Endothelial cell of umbilical vein (primary cell): ENCODE data around the gene SYNE1. TPM values are rescaled to one million over a fixed set of nuclear protein-coding genes. Genes with fewer than 3 reads are reported as not detected.
A peak's percentile ranks its signal among the peaks of the same experiment; 100 is the strongest.

Source experiments
- BruUV-seq: library from RNA; stranded (reverse); fragments of 400-500 nt; replicated peaks from 2 replicates; lab custom pipeline; 2021; lab: Mats Ljungman, UMichigan
- CTCF ChIA-PET: fragments of 300-600, 350-600 bp; sonication (Branson Sonifier 250); formaldehyde crosslinking; loops from one replicate; lab custom pipeline; 2021; ENCODE audit warnings: antibody characterized with exemption, inconsistent platforms; lab: Charles Lee
- POLR2A ChIA-PET: fragments of 300-600, 350-600 bp; sonication (Branson Sonifier 250); formaldehyde crosslinking; loops from one replicate; lab custom pipeline; 2021; ENCODE audit warnings: antibody characterized with exemption, inconsistent platforms; lab: Charles Lee
- DNase-seq: peaks from one replicate; pipeline ENCODE4 v3.0.0-alpha.2; 2011; ENCODE audit warnings: low read depth, low spot score
- FAIRE-seq: peaks from 2 replicates; lab custom pipeline; 2011; peaks lifted over from hg19 to GRCh38; lab: Jason Lieb, UNC
- H2AFZ ChIP-seq: 2 replicates; pipeline ENCODE4 v1.6.0; 2012; ENCODE audit warnings: low read depth, low read length, control low read depth, inconsistent platforms
- H3K27ac ChIP-seq: 2 replicates; pipeline ENCODE4 v1.5.1; 2011; ENCODE audit warnings: low read depth, mild to moderate bottlenecking, control low read depth, low read length, moderate library complexity; ENCODE audit not compliant: insufficient read depth
- H3K27me3 ChIP-seq, 2 experiments: 2 replicates each; pipeline versions ENCODE4 v1.6.0 to v1.6.1; 2011; ENCODE audit warnings: low read length in 2 of 2, mixed read lengths in 1 of 2; ENCODE audit not compliant: control insufficient read depth in 2 of 2, insufficient read depth in 2 of 2
- H3K36me3 ChIP-seq, 2 experiments: 2 replicates in 1 of 2; 3 replicates in 1 of 2; pipeline ENCODE4 v1.5.1; 2011; ENCODE audit warnings: low read length in 2 of 2, mild to moderate bottlenecking in 1 of 2, moderate library complexity in 1 of 2; ENCODE audit not compliant: control insufficient read depth in 2 of 2, insufficient read depth in 2 of 2; ENCODE audit errors: extremely low read depth in 1 of 2
- H3K4me1 ChIP-seq: 3 replicates; pipeline ENCODE4 v1.5.1; 2011; ENCODE audit warnings: mild to moderate bottlenecking, low read length; ENCODE audit not compliant: control insufficient read depth, insufficient read depth; ENCODE audit errors: extremely low read depth
- H3K4me2 ChIP-seq: 2 replicates; pipeline ENCODE4 v1.6.1; 2011; ENCODE audit warnings: low read length, control low read depth, mixed read lengths; ENCODE audit not compliant: insufficient read depth
- H3K4me3 ChIP-seq, 3 experiments: fragments of 200-600 bp in 1 of 3; sonication (generic), shearing (Covaris generic) in 1 of 3; replicated peaks in 1 of 3; 2 replicates each; pipeline ENCODE4 v1.5.1; 2011 to 2016; ENCODE audit warnings: control low read depth in 3 of 3, low read length in 3 of 3, mild to moderate bottlenecking in 2 of 3, inconsistent platforms in 1 of 3, low read depth in 1 of 3, moderate library complexity in 1 of 3; ENCODE audit not compliant: insufficient read depth in 1 of 3
- H3K79me2 ChIP-seq: 2 replicates; pipeline ENCODE4 v1.6.0; 2012; ENCODE audit warnings: low read length, inconsistent platforms; ENCODE audit not compliant: control insufficient read depth, insufficient read depth
- H3K9ac ChIP-seq: replicated peaks from 2 replicates; pipeline ENCODE3; 2011; ENCODE audit warnings: low read length, control low read depth; ENCODE audit not compliant: insufficient read depth; ENCODE audit errors: extremely low read depth
- H3K9me1 ChIP-seq: replicated peaks from 3 replicates; pipeline ENCODE4 v1.6.0; 2011; ENCODE audit warnings: mild to moderate bottlenecking, low read length; ENCODE audit not compliant: control insufficient read depth, insufficient read depth; ENCODE audit errors: extremely low read depth
- H3K9me3 ChIP-seq: replicated peaks from 2 replicates; pipeline ENCODE4 v1.5.1; 2012; ENCODE audit warnings: low read length, inconsistent platforms; ENCODE audit not compliant: control insufficient read depth, insufficient read depth
- H4K20me1 ChIP-seq: replicated peaks from 2 replicates; pipeline ENCODE3; 2011; ENCODE audit warnings: mild to moderate bottlenecking, low read length; ENCODE audit not compliant: control insufficient read depth, insufficient read depth; ENCODE audit errors: extremely low read depth
- CTCF ChIP-seq, 2 donors: IDR thresholded peaks; 1 replicate in 1 of 2; 2 replicates in 1 of 2; pipeline ENCODE4 v1.5.1; 2011; ENCODE audit warnings: low read length in 2 of 2, mild to moderate bottlenecking in 2 of 2, moderate library complexity in 2 of 2, control low read depth in 1 of 2, inconsistent platforms in 1 of 2, low read depth in 1 of 2; ENCODE audit not compliant: insufficient read depth in 1 of 2; ENCODE audit errors: extremely low read depth in 1 of 2
- EZH2 ChIP-seq: IDR thresholded peaks from 2 replicates; pipeline ENCODE4 v1.6.1; 2012; ENCODE audit warnings: borderline replicate concordance, low read depth, mild to moderate bottlenecking, moderate library complexity, low read length, inconsistent platforms; ENCODE audit not compliant: severe bottlenecking
- FOS ChIP-seq: IDR thresholded peaks from 2 replicates; pipeline ENCODE4 v1.6.1; 2011; ENCODE audit warnings: mild to moderate bottlenecking, low read length, moderate library complexity, borderline replicate concordance; ENCODE audit not compliant: insufficient read depth
- MYC ChIP-seq: IDR thresholded peaks from one replicate; pipeline ENCODE4 v1.6.1; 2011; ENCODE audit warnings: mild to moderate bottlenecking, low read depth, low read length
- POLR2A ChIP-seq: IDR thresholded peaks from 2 replicates; pipeline ENCODE4 v1.6.1; 2012; ENCODE audit warnings: low read depth, mild to moderate bottlenecking, control low read depth, low read length
- POLR2AphosphoS5 ChIP-seq: IDR thresholded peaks from 2 replicates; pipeline ENCODE4 v1.6.1; 2012; ENCODE audit warnings: low read depth, mild to moderate bottlenecking, control low read depth, low read length, moderate library complexity; ENCODE audit not compliant: insufficient read depth
- dilution Hi-C: fragments of 300-500 bp; cut with MboI; formaldehyde crosslinking; loops from one replicate; pipeline ENCODE4 v1.15.0; 2019; ENCODE audit warnings: low sequenced_read_pairs; ENCODE audit not compliant: extremely low pct_ligation_motif_present
- intact Hi-C: fragments of 100-400 bp; cut with micrococcal nuclease; formaldehyde crosslinking; loops from one replicate; pipeline ENCODE4 v1.10.0; 2022
- polyA plus RNA-seq, 4 experiments: library from polyadenylated mRNA; depleted of rRNA in 3 of 4; stranded (reverse) in 3 of 4; unstranded in 1 of 4; fragments of >200 nt; gene quantifications; 2 replicates each; pipeline versions ENCODE4 v1.2.1 to v1.2.3, GENCODE V29; 2011 to 2012; ENCODE audit warnings: missing spikeins in 1 of 4
- total RNA-seq: library from RNA; stranded (reverse); gene quantifications from 2 replicates; pipeline ENCODE4 v1.2.3, GENCODE V29; 2021

Gene SYNE1
- total and polyA plus RNA-seq, 2 donors (not counting 3 experiments of a cell fraction or from before 2014, with no cell fraction given): 26.5 to 52.3 TPM

- CTCF ChIA-PET: no interaction called here
- Histone ChIP-seq H3K9me3 (no peaks in the 10 kb centered on the region), H3K27ac (no peak overlapping the region), H3K79me2 (no peaks in the 10 kb centered on the region), H3K4me2 (no peak overlapping the region), H3K9ac (no peak overlapping the region), H3K4me3 (no peak overlapping the region), H3K9me1 (no peaks in the 10 kb centered on the region), H3K4me1 (no peaks in the 10 kb centered on the region), H4K20me1 (no peaks in the 10 kb centered on the region), H3K36me3 (no peaks in the 10 kb centered on the region), H2AFZ (no peak overlapping the region), H3K27me3 (no peaks in the 10 kb centered on the region)
- POLR2A ChIA-PET: no interaction called here
- no peak for TF ChIP-seq MYC
- DNase-seq (no peak), FAIRE-seq (no peak)
- intact Hi-C loops (no loop called here), dilution Hi-C loops (no loop called here)
- BruUV-seq: no TSS peak
Observed at GRCh38 chr6:152402791-152403190, 234.4 kb downstream of the SYNE1 start.

- H4K20me1 ChIP-seq: no peaks in the 10 kb centered on the region
- no TSS peak for BruUV-seq
- H3K9ac ChIP-seq: no peak overlapping the region
- no peak overlapping the region for H3K4me3 ChIP-seq
- no peaks in the 10 kb centered on the region for H3K9me3 ChIP-seq
- H3K79me2 ChIP-seq: no peaks in the 10 kb centered on the region
- dilution Hi-C loops: no loop called here
- DNase-seq (peak; percentile 8), FAIRE-seq (no peak)
- ChIA-PET POLR2A (no interaction called here), CTCF (no interaction called here)
- H3K4me1 ChIP-seq: no peaks in the 10 kb centered on the region
- H3K4me2 ChIP-seq: no peak overlapping the region
- H3K36me3 ChIP-seq: no peaks in the 10 kb centered on the region
- no peak overlapping the region for H2AFZ ChIP-seq
- H3K9me1 ChIP-seq: no peaks in the 10 kb centered on the region
- intact Hi-C loops: no loop called here
- TF ChIP-seq POLR2AphosphoS5 (no peak), EZH2 (no peak), CTCF (IDR thresholded peaks at IDR 0.05; ENCODE audit: extremely low read depth in 1 of 2, insufficient read depth in 1 of 2, low read depth in 1 of 2, low read length in 2 of 2) (no peak), MYC (no peak), POLR2A (no peak), FOS (no peak)
- no peak overlapping the region for H3K27ac ChIP-seq
- H3K27me3 ChIP-seq: no peaks in the 10 kb centered on the region
Observed at GRCh38 chr6:152401978-152402377, 235.2 kb downstream of the SYNE1 start.
